ENCODE measurements around the gene AIG1. TPM values are rescaled to one million over a fixed set of nuclear protein-coding genes. Genes with fewer than 3 reads are reported as not detected.

The AIG1 gene
- total RNA-seq, 1 donor from 2014 or later = 32.2 TPM

GRCh38 chr6:143293523-143293922 is 232.8 kb downstream of the AIG1 start:
- H3K9me3 Mint-ChIP-seq (ENCODE audit: low read depth) = no peaks in the 10 kb centered on the region
- no peaks in the 10 kb centered on the region for H3K27me3 Mint-ChIP-seq (ENCODE audit: low read depth)

GRCh38 chr6:143294265-143294860 is 233.7 kb downstream of the AIG1 start:
- DNase-seq (ENCODE audit: low spot score) = no peak
- H3K4me3 Mint-ChIP-seq (ENCODE audit: unreplicated experiment) = no peak overlapping the region
- no peaks in the 10 kb centered on the region for H3K4me1 Mint-ChIP-seq (ENCODE audit: low read depth)
- no peak for TF ChIP-seq CTCF (IDR thresholded peaks at IDR 0.05)
- H3K27me3 Mint-ChIP-seq (ENCODE audit: low read depth) = no peaks in the 10 kb centered on the region
- H3K9me3 Mint-ChIP-seq (ENCODE audit: low read depth) = no peaks in the 10 kb centered on the region
- H3K36me3 Mint-ChIP-seq (ENCODE audit: low read depth) = no peaks in the 10 kb centered on the region
- no peak overlapping the region for H3K27ac Mint-ChIP-seq (ENCODE audit: unreplicated experiment)

More at GRCh38 chr6:143293523-143293922, 232.8 kb downstream of the AIG1 start:
- Mint-ChIP-seq H3K27ac (ENCODE audit: unreplicated experiment) (no peak overlapping the region), H3K4me1 (ENCODE audit: low read depth) (no peaks in the 10 kb centered on the region), H3K4me3 (ENCODE audit: unreplicated experiment) (no peak overlapping the region), H3K36me3 (ENCODE audit: low read depth) (peaks cover 3% of the 10 kb centered on the region)
- DNase-seq (ENCODE audit: low spot score) = no peak
- TF ChIP-seq CTCF (IDR thresholded peaks at IDR 0.05) = no peak

GRCh38 chr6:143295932-143296331 is 235.2 kb downstream of the AIG1 start:
- Mint-ChIP-seq H3K36me3 (ENCODE audit: low read depth) (no peaks in the 10 kb centered on the region), H3K4me1 (ENCODE audit: low read depth) (no peaks in the 10 kb centered on the region), H3K27me3 (ENCODE audit: low read depth) (no peaks in the 10 kb centered on the region), H3K4me3 (ENCODE audit: unreplicated experiment) (no peak overlapping the region), H3K9me3 (ENCODE audit: low read depth) (no peaks in the 10 kb centered on the region), H3K27ac (ENCODE audit: unreplicated experiment) (no peak overlapping the region)
- no peak for DNase-seq (ENCODE audit: low spot score)
- no peak for TF ChIP-seq CTCF (IDR thresholded peaks at IDR 0.05)

GRCh38 chr6:143298071-143298470 is 237.4 kb downstream of the AIG1 start:
- no peaks in the 10 kb centered on the region for H3K4me1 Mint-ChIP-seq (ENCODE audit: low read depth)
- TF ChIP-seq CTCF (IDR thresholded peaks at IDR 0.05) = no peak

GRCh38 chr6:143299253-143300166 is 238.8 kb downstream of the AIG1 start:
- TF ChIP-seq CTCF (IDR thresholded peaks at IDR 0.05) = no peak
- no peak overlapping the region for H3K27ac Mint-ChIP-seq (ENCODE audit: unreplicated experiment)

More at GRCh38 chr6:143298071-143298470, 237.4 kb downstream of the AIG1 start:
- Mint-ChIP-seq H3K9me3 (ENCODE audit: low read depth) (peaks cover 5% of the 10 kb centered on the region), H3K36me3 (ENCODE audit: low read depth) (peaks cover 2% of the 10 kb centered on the region), H3K4me3 (ENCODE audit: unreplicated experiment) (no peak overlapping the region), H3K27me3 (ENCODE audit: low read depth) (no peaks in the 10 kb centered on the region), H3K27ac (ENCODE audit: unreplicated experiment) (no peak overlapping the region)
- no peak for DNase-seq (ENCODE audit: low spot score)

More at GRCh38 chr6:143299253-143300166, 238.8 kb downstream of the AIG1 start:
- Mint-ChIP-seq H3K4me3 (ENCODE audit: unreplicated experiment) (no peak overlapping the region), H3K27me3 (ENCODE audit: low read depth) (no peaks in the 10 kb centered on the region), H3K36me3 (ENCODE audit: low read depth) (peaks cover 2% of the 10 kb centered on the region), H3K9me3 (ENCODE audit: low read depth) (peaks cover 5% of the 10 kb centered on the region), H3K4me1 (ENCODE audit: low read depth) (no peaks in the 10 kb centered on the region)
- DNase-seq (ENCODE audit: low spot score) = no peak

All from chondrocyte (in vitro differentiated cells).